ENCODE results near the gene GJA5.

GRCh38 chr1:147777694-147778093 is 17.3 kb upstream of the GJA5 start:
- no peak for TF ChIP-seq POLR2A (IDR thresholded peaks at IDR 0.05)
- no peak for TF ChIP-seq CTCF (IDR thresholded peaks at IDR 0.05)
